GM19035 (cell line): Measurements from ENCODE around the gene ISG20.

Experiments used
- ATAC-seq: cut with Tn5 transposase; IDR thresholded peaks from one replicate; pipeline ENCODE4 v1.9.1; 2021; ENCODE audit not compliant: unreplicated experiment

Gene ISG20

GRCh38 chr15:88653200-88654064 is 14.6 kb downstream of the ISG20 start:
- ATAC-seq, result no peak

GRCh38 chr15:88654430-88655102 is 15.8 kb downstream of the ISG20 start:
- no peak for ATAC-seq

GRCh38 chr15:88655103-88655553 is 16.3 kb downstream of the ISG20 start:
- ATAC-seq, result no peak

- ATAC-seq, result no peak
Observed at GRCh38 chr15:88655800-88656488, 17.1 kb downstream of the ISG20 start.

GRCh38 chr15:88656760-88657221 is 18.0 kb downstream of the ISG20 start:
- peak; percentile 89 for ATAC-seq

GRCh38 chr15:88657326-88658069 is 18.7 kb downstream of the ISG20 start:
- ATAC-seq, result peak; percentile 31

GRCh38 chr15:88658070-88658965 is 19.5 kb downstream of the ISG20 start:
- no peak for ATAC-seq

GRCh38 chr15:88658972-88659931 is 20.4 kb downstream of the ISG20 start:
- ATAC-seq, result no peak

GRCh38 chr15:88661041-88661700 is 22.4 kb downstream of the ISG20 start:
- no peak for ATAC-seq

GRCh38 chr15:88661761-88662556 is 23.1 kb downstream of the ISG20 start:
- no peak for ATAC-seq

GRCh38 chr15:88663141-88663621 is 24.4 kb downstream of the ISG20 start:
- no peak for ATAC-seq

- no peak for ATAC-seq
Observed at GRCh38 chr15:88664151-88664778, 25.4 kb downstream of the ISG20 start.

GRCh38 chr15:88674661-88675060 is 35.8 kb downstream of the ISG20 start:
- ATAC-seq, result no peak

GRCh38 chr15:88678755-88679154 is 39.9 kb downstream of the ISG20 start:
- no peak for ATAC-seq

GRCh38 chr15:88680241-88681001 is 41.6 kb downstream of the ISG20 start:
- ATAC-seq, result no peak

GRCh38 chr15:88681610-88682221 is 42.9 kb downstream of the ISG20 start:
- ATAC-seq, result no peak
